HepG2 (cell line): ENCODE results near the gene TRIM66. TPM values are rescaled to one million over a fixed set of nuclear protein-coding genes. Genes with fewer than 3 reads are reported as not detected.

ENCODE experiments used
- ATAC-seq: fragments of 200-7000 bp; cut with Tn5 transposase; 3 replicates; pipeline ENCODE4 v1.9.1; 2020; ENCODE audit warnings: mild to moderate bottlenecking, moderate library complexity
- BruUV-seq: library from RNA; stranded (reverse); fragments of 400-500 nt; replicated peaks from 2 replicates; lab custom pipeline; 2021; lab: Mats Ljungman, UMichigan
- CTCF ChIA-PET: fragments of 300-600 bp; formaldehyde crosslinking; extraction: SDS; loops from one replicate; lab custom pipeline; 2021; ENCODE audit warnings: low total read pairs, inconsistent platforms, low intra/inter-chr PET ratio; lab: Yijun Ruan, JAX
- POLR2A ChIA-PET: fragments of 350-600 bp; sonication (Branson Sonifier 250); formaldehyde crosslinking; loops from one replicate; lab custom pipeline; 2020; ENCODE audit warnings: antibody characterized with exemption, inconsistent platforms; lab: Yijun Ruan, JAX
- DNase-seq: peaks from one replicate; pipeline ENCODE4 v3.0.0-alpha.2; 2015; ENCODE audit warnings: low spot score
- FAIRE-seq: peaks from 3 replicates; lab custom pipeline; 2011; peaks lifted over from hg19 to GRCh38; lab: Jason Lieb, UNC
- H2AFZ ChIP-seq: one replicate; pipeline ENCODE4 v1.6.1; 2011; ENCODE audit warnings: low read length, inconsistent platforms
- H3K27ac ChIP-seq: fragments of 300-600 bp; 3 replicates; pipeline ENCODE4 v1.8.0; 2011; ENCODE audit warnings: mixed run types, mild to moderate bottlenecking, mixed read lengths, low read length, inconsistent platforms; ENCODE audit not compliant: insufficient read depth; ENCODE audit errors: extremely low read length
- H3K27me3 ChIP-seq, 2 experiments: fragments of 200-600 bp in 1 of 2; 2 replicates in 1 of 2; 3 replicates in 1 of 2; pipeline versions ENCODE4 v1.6.0 to v1.8.0; 2011; ENCODE audit warnings: low read length in 2 of 2, mild to moderate bottlenecking in 2 of 2, moderate library complexity in 2 of 2, inconsistent platforms in 1 of 2; ENCODE audit not compliant: insufficient read depth in 2 of 2, control insufficient read depth in 1 of 2
- H3K36me3 ChIP-seq, 2 experiments: fragments of 200-600 bp in 1 of 2; replicated peaks in 1 of 2; 2 replicates in 1 of 2; 3 replicates in 1 of 2; pipeline versions ENCODE4 v1.5.1 to v1.8.0; 2011; ENCODE audit warnings: low read length in 2 of 2, inconsistent platforms in 1 of 2; ENCODE audit not compliant: insufficient read depth in 2 of 2, control insufficient read depth in 1 of 2
- H3K4me1 ChIP-seq: 2 replicates; pipeline ENCODE4 v1.5.1; 2012; ENCODE audit warnings: low read length, inconsistent platforms; ENCODE audit not compliant: insufficient read depth
- H3K4me2 ChIP-seq: 2 replicates; pipeline ENCODE4 v1.6.0; 2011; ENCODE audit warnings: low read depth, low read length, inconsistent platforms
- H3K4me3 ChIP-seq, 3 experiments: fragments of 200-600 bp in 1 of 3; sonication (generic), shearing (Covaris generic) in 1 of 3; replicated peaks in 1 of 3; 2 replicates each; pipeline ENCODE4 v1.5.1; 2011 to 2016; ENCODE audit warnings: low read length in 3 of 3, inconsistent platforms in 2 of 3, low read depth in 2 of 3, mild to moderate bottlenecking in 2 of 3, control low read depth in 1 of 3, mixed read lengths in 1 of 3; ENCODE audit not compliant: insufficient read depth in 1 of 3
- H3K79me2 ChIP-seq: one replicate; pipeline ENCODE4 v1.6.1; 2011; ENCODE audit warnings: low read length, inconsistent platforms; ENCODE audit not compliant: insufficient read depth
- H3K9ac ChIP-seq: 2 replicates; pipeline ENCODE4 v1.6.0; 2011; ENCODE audit warnings: mild to moderate bottlenecking, low read depth, low read length, inconsistent platforms; ENCODE audit not compliant: insufficient read depth
- H3K9me3 ChIP-seq: 2 replicates; pipeline ENCODE4 v1.5.1; 2012; ENCODE audit warnings: mild to moderate bottlenecking, low read length
- H4K20me1 ChIP-seq: 2 replicates; pipeline ENCODE4 v1.6.0; 2011; ENCODE audit warnings: inconsistent platforms, mild to moderate bottlenecking, low read length, moderate library complexity; ENCODE audit not compliant: insufficient read depth
- ADNP ChIP-seq: sonication (generic); formaldehyde crosslinking; IDR thresholded peaks from 2 replicates; pipeline ENCODE4 v1.4.0; 2020; ENCODE audit warnings: missing genetic modification reagents
- ATM ChIP-seq: fragments of 450-650 bp; IDR thresholded peaks from 2 replicates; pipeline ENCODE4 v1.7.1; 2017; ENCODE audit warnings: mild to moderate bottlenecking, borderline replicate concordance
- CERS6 ChIP-seq: sonication (generic); formaldehyde crosslinking; IDR thresholded peaks from 2 replicates; pipeline ENCODE4 v1.5.0; 2020; ENCODE audit warnings: missing genetic modification reagents
- CREB1 ChIP-seq, 2 experiments: fragments of 450-650 bp in 1 of 2; IDR thresholded peaks; 2 replicates each; pipeline ENCODE4 v1.6.1; 2016 to 2017; ENCODE audit warnings: control low read depth in 1 of 2, mild to moderate bottlenecking in 1 of 2, missing compliant biosample characterization in 1 of 2, missing genetic modification characterization in 1 of 2
- LBX2 ChIP-seq: sonication (generic); formaldehyde crosslinking; IDR thresholded peaks from 2 replicates; pipeline ENCODE4 v1.5.0; 2020; ENCODE audit warnings: missing genetic modification reagents, mild to moderate bottlenecking, borderline replicate concordance
- RFXANK ChIP-seq: IDR thresholded peaks from 2 replicates; pipeline ENCODE4 v1.6.1; 2016
- SALL2 ChIP-seq: sonication (generic); formaldehyde crosslinking; IDR thresholded peaks from 2 replicates; pipeline ENCODE4 v1.8.1; 2023; ENCODE audit warnings: mild to moderate bottlenecking, missing genetic modification reagents, inconsistent platforms
- SMAD1 ChIP-seq: sonication (generic); formaldehyde crosslinking; IDR thresholded peaks from 2 replicates; pipeline ENCODE4 v1.4.0; 2020; ENCODE audit warnings: missing genetic modification reagents, low read depth, mild to moderate bottlenecking, borderline replicate concordance
- U2AF2 ChIP-seq: fragments of 200-400 bp; formaldehyde crosslinking; IDR thresholded peaks from 2 replicates; pipeline ENCODE4 v1.6.1; 2017; ENCODE audit warnings: low read depth, mild to moderate bottlenecking, low read length
- ZBTB1 ChIP-seq: sonication (generic); formaldehyde crosslinking; IDR thresholded peaks from 2 replicates; pipeline ENCODE4 v1.4.0; 2020; ENCODE audit warnings: missing genetic modification reagents, borderline replicate concordance
- ZNF20 ChIP-seq: sonication (generic); formaldehyde crosslinking; IDR thresholded peaks from 2 replicates; pipeline ENCODE4 v1.4.0; 2020; ENCODE audit warnings: mild to moderate bottlenecking, moderate library complexity, missing genetic modification reagents
- ZNF274 ChIP-seq: sonication (generic); formaldehyde crosslinking; IDR thresholded peaks from 2 replicates; pipeline ENCODE4 v1.5.1; 2020; ENCODE audit warnings: mild to moderate bottlenecking, missing genetic modification reagents
- ZNF275 ChIP-seq: sonication (generic); formaldehyde crosslinking; IDR thresholded peaks from 2 replicates; pipeline ENCODE4 v1.8.0; 2022; ENCODE audit warnings: missing genetic modification reagents, mild to moderate bottlenecking, inconsistent platforms, borderline replicate concordance
- ZNF784 ChIP-seq: sonication (generic); formaldehyde crosslinking; IDR thresholded peaks from 2 replicates; pipeline ENCODE4 v1.5.1; 2020; ENCODE audit warnings: missing genetic modification reagents, mild to moderate bottlenecking, borderline replicate concordance
- ZNF790 ChIP-seq: sonication (generic); formaldehyde crosslinking; IDR thresholded peaks from 2 replicates; pipeline ENCODE4 v1.8.0; 2022; ENCODE audit warnings: missing genetic modification reagents, mild to moderate bottlenecking, borderline replicate concordance
- in situ Hi-C: cut with HindIII; loops from 2 replicates; pipeline ENCODE4 v1.10.0; 2017; ENCODE audit warnings: low pct_unique_long_range_greater_than_20kb; ENCODE audit not compliant: extremely low pct_ligation_motif_present
- intact Hi-C: fragments of 100-400 bp; cut with micrococcal nuclease; formaldehyde crosslinking; loops from one replicate; pipeline ENCODE4 v1.10.0; 2022; ENCODE audit not compliant: unreplicated experiment
- polyA plus RNA-seq, 8 experiments: library from polyadenylated mRNA; depleted of rRNA in 3 of 8; stranded (reverse) in 7 of 8; unstranded in 1 of 8; fragments of >200 nt; fragmentation: Illumina TruSeq in 4 of 8; extraction: Trizol in 4 of 8; gene quantifications; 2 replicates each; pipeline versions ENCODE4 v1.2.1 to v1.2.3, GENCODE V29; 2011 to 2016; ENCODE audit warnings: low read depth in 4 of 8, missing spikeins in 1 of 8, mixed read lengths in 1 of 8; ENCODE audit not compliant: insufficient read depth in 1 of 8
- total RNA-seq, 5 experiments: library from RNA; depleted of rRNA; stranded (reverse); fragments of >200 nt; fragmentation: Illumina TruSeq; extraction: Trizol; gene quantifications; 2 replicates each; pipeline ENCODE4 v1.2.3, GENCODE V29; 2016; ENCODE audit warnings: low read depth in 1 of 5

Gene TRIM66
- total and polyA plus RNA-seq, 2 of the 13 experiments (the other 11 are each of a cell fraction or from before 2014, with no cell fraction given): 4.9 to 6.1 TPM

GRCh38 chr11:8587915-8588314 lies 94.5 kb downstream of the TRIM66 start:
- H3K9me3 ChIP-seq: no peaks in the 10 kb centered on the region
- ATAC-seq: no peak

More at GRCh38 chr11:8587915-8588314, 94.5 kb downstream of the TRIM66 start:
- Histone ChIP-seq H3K4me3 (no peak overlapping the region), H3K27me3 (no peaks in the 10 kb centered on the region), H3K4me2 (no peak overlapping the region), H3K4me1 (peaks cover 13% of the 10 kb centered on the region), H3K79me2 (no peaks in the 10 kb centered on the region), H3K27ac (no peak overlapping the region), H4K20me1 (no peaks in the 10 kb centered on the region), H2AFZ (no peak overlapping the region), H3K36me3 (no peaks in the 10 kb centered on the region), H3K9ac (no peak overlapping the region)
- CTCF ChIA-PET: no interaction called here
- POLR2A ChIA-PET: no interaction called here
- no TSS peak for BruUV-seq
- TF ChIP-seq SMAD1 (CRISPR knock-in tag) (no peak), CREB1 (IDR thresholded peaks at IDR 0.05) (no peak), CREB1 (CRISPR knock-in tag; IDR thresholded peaks at IDR 0.05) (no peak), ZNF275 (CRISPR knock-in tag) (no peak), ZBTB1 (no peak), ZNF20 (CRISPR knock-in tag) (no peak), SALL2 (CRISPR knock-in tag) (no peak), U2AF2 (no peak), ZNF784 (CRISPR knock-in tag) (no peak), ZNF274 (CRISPR knock-in tag) (no peak), LBX2 (CRISPR knock-in tag) (no peak), CERS6 (CRISPR knock-in tag) (no peak), ADNP (CRISPR knock-in tag) (no peak), ATM (no peak), ZNF790 (no peak), RFXANK (CRISPR knock-in tag) (no peak)
- in situ Hi-C loops (no loop called here), intact Hi-C loops (no loop called here)
- FAIRE-seq (no peak), DNase-seq (no peak)
